Posterior cingulate gyrus (tissue), 11 donors: ENCODE measurements around the gene PRKN.

Source experiments
- DNase-seq, 10 donors: peaks; one replicate each; pipeline versions ENCODE4 v3.0.0 to v3.0.0-alpha.2; 2020 to 2021; ENCODE audit warnings: mixed read lengths in 3 of 10
- intact Hi-C: fragments of 100-400 bp; cut with DNase I; formaldehyde crosslinking; loops from one replicate; pipeline ENCODE4 v1.15.1; 2023

PRKN gene

DNA sequence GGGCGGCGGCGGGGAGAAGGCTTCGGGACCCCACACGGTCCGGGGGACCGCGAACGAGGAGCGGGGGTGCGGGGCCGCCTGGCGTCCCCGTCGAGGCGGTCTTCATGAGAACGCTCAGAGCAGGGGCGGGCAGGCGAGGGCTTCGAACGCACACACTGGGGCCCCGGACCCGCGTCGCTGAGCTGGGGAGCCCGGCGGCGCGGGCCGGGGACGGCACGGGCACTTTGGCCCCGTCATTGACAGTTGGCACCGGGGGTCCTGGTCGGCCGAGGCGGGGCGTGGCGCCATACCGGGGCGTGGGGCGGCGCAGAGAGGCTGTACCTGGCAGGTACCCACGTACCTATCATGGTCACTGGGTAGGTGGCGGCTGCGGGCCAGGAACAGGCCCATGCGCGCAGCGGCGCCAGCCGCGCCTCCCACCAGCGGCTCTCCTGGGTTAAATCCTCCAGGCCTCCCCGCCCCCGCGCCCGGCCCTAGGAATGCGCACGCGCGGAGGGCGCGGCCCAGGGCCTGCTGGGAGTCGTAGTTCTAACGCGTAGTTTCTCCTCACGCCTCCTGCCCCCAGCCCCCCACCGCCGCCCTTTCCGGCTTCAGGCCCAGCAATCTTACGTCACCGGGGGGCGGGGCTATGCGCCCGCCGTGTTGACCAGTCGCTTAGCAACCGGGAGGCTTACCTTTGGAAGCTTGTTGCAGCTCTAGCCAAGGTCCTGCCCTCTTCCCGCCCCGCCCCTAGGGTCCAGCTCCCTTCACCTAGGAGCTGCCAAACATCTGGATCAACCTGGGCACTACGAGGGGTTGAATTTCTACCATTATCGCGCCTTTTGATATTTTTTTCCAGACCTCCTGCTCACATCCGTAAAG is at the start of gene PRKN, which contains the start of gene PACRG:
TSS of gene PRKN (minus strand) at position 445 of the 861 bp plus-strand sequence.
TSS of gene PACRG (plus strand) at position 653 of the 861 bp plus-strand sequence.
- intact Hi-C loops, result loop anchor here (10.0 kb wide), 1 partner anchor 687 kb away; the partner anchor contains the start of gene QKI
- DNase-seq, result peak; percentile 97 to 100 (median 99)

DNA sequence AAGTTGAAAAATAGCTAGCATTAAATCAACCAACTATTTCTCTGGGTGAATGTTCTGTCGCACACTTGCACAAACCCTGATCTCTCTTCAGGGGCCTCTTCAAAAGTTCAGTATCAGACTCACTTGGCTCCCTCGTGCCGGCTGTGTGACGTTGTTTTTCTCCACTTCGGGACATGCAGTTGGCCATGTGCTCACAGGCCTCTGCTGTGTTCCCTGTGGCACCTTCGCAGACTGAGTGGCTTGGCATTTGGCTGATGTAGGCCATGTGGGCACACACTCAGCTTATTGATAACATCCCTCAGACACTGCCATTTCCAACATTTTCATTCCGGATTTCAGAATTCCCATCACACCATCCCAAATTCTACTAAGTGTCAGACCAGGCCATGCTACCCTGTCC is 49.5 kb upstream of the PRKN start:
- intact Hi-C loops, result no loop called here
- DNase-seq, result no peak

DNA sequence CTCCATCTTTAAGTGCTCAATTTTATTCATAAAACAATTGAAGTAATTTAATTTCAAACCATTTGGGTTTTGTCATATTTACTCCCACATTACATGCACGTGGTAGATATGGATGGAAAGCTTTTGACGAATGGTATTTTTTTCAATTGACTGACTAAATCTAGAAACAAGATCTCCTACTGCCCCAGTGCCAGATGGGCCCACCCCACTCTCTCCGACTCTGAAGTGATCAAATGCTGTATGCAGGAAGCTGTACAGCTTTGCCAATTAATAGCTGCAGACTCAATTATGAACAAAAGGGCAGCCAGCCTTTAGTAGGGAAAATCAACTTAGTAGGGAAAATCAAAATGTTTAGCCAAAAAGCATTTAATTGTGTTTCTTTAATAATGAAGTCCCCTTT is 46.4 kb upstream of the PRKN start:
- no peak for DNase-seq
- intact Hi-C loops, result no loop called here

DNA sequence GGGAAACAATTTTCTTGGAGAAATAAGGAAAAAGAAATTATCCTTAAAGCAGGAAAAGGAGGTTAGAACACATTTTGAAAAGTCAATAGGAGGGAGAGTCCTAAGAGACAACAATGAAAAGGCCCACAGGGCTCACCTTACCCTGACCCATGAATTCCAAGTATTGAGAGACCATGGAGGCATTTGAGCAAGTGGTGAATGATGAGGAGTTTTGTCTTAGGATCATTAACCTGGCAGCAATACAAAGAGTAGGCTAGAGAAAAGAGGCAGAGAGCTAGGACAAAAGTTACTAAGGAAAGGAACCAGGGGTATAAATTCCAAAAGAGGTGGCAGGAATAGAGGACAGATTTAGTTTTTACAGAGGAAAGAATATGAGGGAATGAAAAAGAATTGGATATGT is 44.9 kb upstream of the PRKN start:
- DNase-seq, result no peak
- intact Hi-C loops, result no loop called here

DNA sequence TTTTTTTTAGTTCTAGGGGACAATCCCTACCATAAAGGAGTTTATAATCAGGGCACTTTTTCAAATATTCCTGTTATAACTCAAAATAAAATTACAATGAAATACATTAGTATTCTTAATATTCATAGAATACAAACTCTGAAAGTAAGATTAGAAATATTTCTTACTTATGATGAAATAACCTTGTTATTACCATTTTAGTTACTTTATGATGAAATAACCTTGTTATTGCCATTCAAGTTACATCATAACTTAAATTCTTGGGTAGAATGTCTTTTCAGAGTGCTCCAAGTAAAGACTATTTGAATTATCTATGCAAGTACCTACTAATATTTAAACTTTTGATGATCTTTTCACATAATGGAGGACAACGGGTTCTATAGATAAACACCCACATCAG is 43.4 kb upstream of the PRKN start:
- intact Hi-C loops, result no loop called here
- DNase-seq, result no peak

DNA sequence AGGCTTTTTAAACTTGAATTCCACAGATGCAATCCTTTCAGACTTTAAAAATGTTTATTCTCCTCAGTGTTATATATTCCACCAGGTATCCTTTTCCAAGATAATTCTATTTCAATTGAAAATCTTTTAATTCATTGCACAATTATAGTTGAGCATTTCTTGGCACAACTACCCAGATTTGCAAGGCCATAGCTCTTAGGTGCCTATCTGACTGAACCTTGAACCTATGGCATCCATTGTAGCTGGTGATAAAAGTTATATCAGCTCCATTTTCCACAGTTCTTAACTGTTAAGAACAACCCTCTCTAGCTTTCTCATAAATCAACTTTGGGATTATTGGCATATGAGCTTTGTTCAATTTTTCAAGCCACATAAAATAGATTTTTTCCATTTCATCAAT is 42.6 kb upstream of the PRKN start:
- no peak for DNase-seq
- intact Hi-C loops, result no loop called here

DNA sequence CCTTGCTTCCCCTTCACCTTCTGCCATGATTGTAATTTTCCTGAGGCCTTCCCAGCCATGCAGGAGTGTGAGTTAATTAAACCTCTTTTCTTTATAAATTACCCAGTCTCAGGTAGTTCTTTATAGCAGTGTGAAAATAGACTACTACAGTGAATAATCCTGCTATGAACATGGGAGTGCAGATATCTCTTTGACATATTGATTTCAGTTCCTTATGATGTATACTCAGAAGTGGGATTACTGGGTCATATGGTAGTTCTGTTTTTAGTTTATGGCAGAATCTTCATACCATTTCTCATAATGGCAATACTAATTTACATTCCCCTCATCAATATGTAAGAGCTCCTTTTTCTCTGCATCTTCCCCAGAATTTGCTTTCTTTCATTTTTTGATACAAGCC is 26.2 kb upstream of the PRKN start:
- no peak for DNase-seq
- intact Hi-C loops, result no loop called here

DNA sequence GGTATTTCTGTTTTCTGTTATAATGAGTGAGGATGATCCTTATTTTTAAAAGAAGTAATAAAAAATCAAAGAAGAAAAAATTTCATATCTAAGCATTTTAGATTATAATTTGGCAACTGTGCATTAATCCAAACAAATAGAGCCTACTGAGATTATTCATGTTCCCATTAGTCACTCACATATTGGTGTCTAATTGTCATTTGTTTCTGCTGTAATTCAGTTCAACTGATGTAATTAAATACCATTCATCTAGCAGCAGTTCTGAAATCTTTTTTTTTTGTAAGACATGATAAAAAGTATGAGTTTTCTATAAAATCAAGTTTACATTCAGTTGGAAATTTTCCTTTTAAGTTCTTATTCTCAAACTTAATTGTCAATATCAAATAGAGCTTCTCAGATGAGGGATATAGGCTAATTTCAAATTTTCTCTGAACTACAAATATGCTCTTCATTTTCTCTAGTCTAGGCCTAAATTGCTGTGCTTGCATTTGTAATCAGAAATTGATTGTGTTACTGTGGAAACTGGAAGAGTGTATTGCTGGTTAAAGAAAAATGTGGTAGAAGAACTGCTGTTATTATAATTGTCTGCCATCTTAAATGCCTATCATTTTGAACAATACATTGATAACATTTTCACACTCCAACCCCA is 23.8 kb upstream of the PRKN start:
- DNase-seq, result no peak
- intact Hi-C loops, result no loop called here

DNA sequence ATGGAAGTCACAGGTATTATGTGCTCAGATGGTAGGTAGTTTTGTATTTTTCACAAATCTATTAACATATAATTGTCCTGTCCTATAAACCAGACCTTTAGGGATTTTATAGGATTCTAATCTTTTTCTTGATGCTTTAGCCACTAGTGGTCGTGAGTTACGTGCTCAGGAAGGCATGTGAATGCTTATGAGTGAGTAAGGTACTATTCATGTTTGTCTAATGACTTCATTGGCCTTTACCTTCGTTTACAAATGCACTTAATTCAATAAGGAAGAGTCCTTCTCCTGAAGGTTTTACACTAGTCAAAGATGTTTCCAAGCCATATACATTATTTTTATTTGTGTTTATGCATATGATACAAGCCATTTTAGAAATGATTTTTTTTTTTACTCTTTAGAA is 23.2 kb upstream of the PRKN start:
- DNase-seq, result no peak
- intact Hi-C loops, result no loop called here

DNA sequence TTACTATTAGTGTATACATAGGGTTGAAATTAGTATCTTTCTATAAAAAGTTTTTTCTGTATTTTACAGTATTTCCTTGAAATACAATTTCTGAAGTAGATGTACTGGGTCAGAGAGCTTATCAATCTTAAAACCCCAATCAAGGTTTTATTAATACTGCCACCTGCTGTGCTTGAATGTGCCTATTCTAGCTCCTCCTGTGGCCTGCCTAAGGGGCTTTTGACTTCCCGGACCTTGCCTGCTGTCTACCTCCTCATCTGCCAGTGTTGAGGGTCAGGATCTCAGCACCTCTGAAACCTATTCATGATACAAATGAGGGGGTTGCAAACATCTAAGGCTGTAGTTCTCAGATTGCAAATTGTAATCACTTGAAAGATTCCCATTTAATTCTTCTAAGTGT is 9.4 kb upstream of the PRKN start:
- intact Hi-C loops, result no loop called here
- no peak for DNase-seq

DNA sequence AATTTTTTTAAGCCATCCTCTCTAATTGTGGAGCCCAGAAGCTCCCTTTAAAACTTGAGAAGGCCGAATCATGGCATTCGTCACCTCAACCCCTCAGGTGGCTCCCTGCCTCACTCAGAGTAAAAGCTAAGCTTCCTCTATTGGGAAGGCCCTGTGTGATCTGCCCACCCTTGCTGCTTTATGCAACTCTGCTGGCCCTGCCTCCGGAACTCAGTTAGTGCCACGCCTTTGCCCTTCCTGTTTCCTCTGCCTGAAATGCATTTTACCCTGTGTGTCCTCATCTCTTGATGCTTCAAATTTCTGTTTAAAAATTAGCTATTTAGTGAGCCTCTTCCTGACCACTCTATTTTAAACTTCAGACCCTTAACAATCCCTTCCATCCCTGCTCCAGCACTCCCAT is 5.9 kb upstream of the PRKN start:
- no peak for DNase-seq
- intact Hi-C loops, result no loop called here

DNA sequence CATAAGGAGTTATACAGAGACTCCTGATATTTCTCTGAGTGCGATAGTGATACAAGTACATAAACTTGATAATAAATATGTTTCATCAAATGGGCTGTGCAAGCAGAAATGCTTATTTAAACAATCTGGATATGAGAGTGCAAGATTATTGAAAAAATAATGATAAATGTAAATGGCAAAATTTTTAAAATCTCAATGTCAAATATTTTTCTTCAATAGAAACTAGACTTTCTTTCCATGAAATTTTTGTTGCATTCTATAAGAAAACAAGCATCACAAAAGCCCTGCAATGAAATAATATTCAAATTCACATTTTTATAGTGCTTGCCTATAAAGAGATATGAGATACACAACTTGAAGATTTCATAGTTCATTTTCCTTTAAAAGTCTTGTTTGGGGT is 2.9 kb upstream of the PRKN start:
- intact Hi-C loops, result no loop called here

DNA sequence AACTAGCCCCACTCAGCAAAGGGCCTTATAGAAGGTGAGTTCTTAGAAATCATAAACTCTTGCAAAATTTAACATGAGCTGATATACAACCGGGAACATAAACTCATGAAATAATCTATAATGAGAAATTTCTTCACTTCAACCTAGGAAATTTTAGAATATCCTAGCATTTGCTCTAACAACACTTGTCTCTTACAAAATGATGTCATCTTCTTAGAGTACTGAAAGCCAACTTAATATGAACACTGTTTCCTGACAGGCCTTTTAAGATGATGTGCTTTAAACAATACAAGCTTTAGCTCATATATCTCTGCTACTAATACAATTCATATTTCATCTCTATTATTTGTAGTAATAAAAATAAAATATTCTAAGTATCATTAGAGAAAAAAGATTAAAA is 1.1 kb upstream of the PRKN start:
- no peak for DNase-seq
- intact Hi-C loops, result loop anchor here (10.0 kb wide), 1 partner anchor 686 kb away; the partner anchor contains the start of gene QKI

More for the DNA sequence above, 2.9 kb upstream of the PRKN start:
- no peak for DNase-seq

DNA sequence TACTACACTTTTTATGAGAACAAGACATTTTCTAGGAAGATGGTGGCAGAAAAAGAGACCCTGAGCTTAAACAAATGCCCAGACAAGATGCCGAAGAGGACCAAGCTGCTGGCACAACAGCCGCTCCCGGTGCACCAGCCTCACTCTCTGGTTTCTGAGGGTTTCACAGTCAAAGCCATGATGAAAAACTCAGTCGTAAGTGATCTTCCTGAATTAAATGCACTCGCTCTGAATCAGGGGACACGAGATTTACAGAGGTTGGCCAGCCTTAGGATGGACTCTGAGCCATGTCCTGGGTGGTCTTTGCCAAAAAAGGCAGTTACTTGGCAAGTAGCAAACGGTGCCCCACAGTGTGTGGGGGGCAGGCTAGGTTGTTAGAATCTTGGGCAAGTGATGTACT is 631 bp upstream of the PRKN start:
- DNase-seq, result peak in 4 of 10 donors; percentile 20 to 84 (median 54)
- intact Hi-C loops, result loop anchor here (10.0 kb wide), 1 partner anchor 687 kb away; the partner anchor contains the start of gene QKI

DNA sequence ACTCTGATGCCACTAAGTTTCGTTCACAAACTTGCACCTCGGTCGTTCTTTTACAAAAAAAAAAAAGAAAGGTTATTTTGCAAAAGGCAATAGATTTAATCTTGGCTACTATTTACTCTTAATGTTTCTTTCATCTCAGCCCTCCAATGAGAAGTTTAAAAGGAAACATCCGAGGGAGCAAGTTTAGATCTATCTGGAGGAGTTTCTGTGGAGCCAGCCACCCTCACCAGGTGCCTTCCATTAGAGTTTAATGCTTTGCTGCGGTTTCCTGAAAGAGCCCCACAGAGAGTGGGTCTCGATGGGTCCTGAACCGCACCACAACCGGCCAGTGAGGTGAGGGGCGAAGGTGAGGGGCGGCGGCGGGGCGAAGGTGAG is 632 bp downstream of the PRKN start:
- intact Hi-C loops, result loop anchor here (10.0 kb wide), 1 partner anchor 688 kb away; the partner anchor contains the start of gene QKI
- no peak for DNase-seq

DNA sequence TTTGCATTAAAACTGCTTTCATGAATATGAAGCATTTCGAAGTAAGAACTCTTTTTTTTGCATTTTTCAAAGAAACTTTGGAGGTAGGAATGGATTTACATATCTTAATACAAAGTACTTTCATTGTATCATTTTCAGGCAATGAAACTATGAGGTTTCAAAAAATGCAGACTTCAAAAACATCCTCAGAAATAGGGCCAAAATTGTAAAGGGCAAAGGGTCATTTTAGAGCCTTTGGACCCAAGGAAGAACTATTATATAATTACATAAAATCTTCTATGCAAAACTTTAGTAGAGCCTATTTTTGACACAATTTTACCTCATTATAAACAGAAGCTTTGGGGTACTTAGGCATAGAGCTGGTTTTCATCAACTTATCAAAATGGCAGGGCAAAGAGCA is 4.9 kb downstream of the PRKN start:
- no peak for DNase-seq
- intact Hi-C loops, result loop anchor here (10.0 kb wide), 1 partner anchor 692 kb away; the partner anchor contains the start of gene QKI

DNA sequence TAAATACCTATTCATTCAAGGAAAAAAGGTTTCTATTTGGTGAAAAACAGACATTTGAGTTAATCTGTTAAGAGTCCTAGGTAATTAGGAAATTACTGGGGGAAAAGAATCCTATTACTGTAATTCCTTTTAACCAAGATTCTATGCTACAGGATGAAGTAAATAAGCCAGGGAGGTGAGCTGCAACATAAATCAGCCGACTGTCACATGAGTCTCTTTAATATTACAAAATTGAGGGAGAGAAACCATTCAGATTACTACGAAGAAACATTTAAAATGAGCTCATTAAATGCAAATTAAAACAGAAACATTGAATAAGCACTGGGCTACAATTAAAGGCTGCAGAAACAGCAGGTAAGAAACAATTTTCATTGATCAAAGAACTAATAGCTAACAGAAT is 5.3 kb downstream of the PRKN start:
- DNase-seq, result no peak
- intact Hi-C loops, result loop anchor here (10.0 kb wide), 1 partner anchor 693 kb away; the partner anchor contains the start of gene QKI

DNA sequence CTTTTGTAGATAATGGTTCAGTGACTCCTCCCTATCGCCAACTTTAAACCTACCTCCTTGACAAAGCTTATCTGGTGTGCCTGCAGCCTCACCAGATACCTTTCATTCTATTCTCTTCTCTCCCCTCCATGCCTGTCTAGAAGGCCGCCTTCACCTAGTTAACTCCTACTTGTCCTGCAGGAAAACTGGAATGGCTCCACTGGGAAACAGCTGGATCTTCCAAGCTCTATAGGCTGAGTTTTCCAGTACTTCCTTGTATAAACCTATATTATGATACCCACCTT is 6.2 kb downstream of the PRKN start:
- DNase-seq, result no peak
- intact Hi-C loops, result loop anchor here (10.0 kb wide), 1 partner anchor 693 kb away; the partner anchor contains the start of gene QKI

DNA sequence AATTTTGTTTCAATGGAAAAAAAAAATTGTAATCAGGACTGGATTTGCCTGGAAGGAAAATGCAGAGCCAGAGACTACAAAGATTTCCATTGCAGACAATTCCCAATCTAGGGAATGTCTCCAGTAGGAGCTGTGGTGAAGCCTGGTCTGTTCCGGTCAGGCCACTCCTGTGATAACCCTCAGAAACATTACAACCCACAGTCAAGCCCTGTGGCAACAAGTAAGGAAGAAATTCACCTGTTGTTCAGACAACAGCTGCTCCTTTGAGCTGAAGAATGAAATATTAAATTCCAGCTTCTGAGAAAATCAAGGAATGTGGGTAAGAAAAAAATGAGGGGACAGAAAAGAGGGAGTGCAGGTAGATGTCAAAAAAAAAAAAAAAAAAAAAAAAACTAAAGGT is 8.0 kb downstream of the PRKN start:
- no peak for DNase-seq
- intact Hi-C loops, result no loop called here

DNA sequence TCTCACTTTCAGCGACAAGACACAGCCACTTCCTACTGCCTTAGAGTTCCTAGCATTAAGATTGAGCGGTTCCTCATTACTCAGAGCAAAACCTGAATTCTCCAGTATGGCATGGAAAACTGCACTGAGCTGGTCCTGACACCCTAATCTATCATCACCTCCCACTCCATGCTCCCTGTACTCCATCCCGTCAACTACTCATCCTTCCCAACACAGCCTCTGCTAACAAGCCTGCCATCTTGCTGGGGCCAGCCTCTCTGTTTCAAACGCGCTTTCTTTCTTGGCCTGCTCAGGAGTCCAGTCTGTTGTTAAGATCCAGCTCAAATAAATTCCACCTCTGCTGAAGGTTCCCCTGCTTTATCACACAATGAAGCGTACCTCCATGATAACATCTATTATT is 12.0 kb downstream of the PRKN start:
- intact Hi-C loops, result no loop called here
- DNase-seq, result no peak

DNA sequence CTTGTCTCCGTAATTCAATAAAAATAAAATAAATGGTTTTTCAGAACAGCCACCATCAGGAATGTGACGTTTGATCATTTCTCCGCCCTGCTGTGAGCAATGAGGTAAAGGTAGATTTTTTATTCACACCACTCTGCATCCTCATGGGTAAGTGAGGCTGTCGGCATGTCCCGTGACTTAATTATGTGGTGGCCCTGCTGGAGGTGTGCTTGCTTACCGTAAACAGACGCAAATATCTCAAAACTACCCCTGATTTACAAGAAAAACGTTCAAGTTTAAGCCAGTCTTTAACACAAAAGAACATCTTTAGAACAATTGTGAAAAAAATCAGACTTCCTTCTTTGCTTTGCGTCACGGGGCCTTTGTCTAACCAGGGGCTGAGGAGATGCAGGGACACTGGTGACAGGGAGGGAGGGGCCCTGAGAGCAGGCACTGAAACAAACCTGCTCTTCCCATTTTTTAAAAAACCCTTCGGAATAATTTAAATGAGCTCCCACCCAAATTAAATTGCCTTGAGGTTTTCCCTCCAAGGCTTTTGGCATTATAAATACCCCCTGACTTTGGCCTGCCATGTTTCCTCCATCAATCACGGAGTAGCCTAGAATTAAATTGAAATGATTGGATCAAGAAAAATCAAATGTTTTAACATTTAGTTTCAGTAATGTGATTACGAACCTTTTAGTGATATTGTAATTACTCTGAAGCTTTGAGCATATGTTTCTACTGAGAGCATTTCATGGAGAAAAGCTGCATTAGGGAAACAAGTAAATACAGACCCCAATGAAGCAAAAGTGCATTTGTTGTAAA is 13.4 kb downstream of the PRKN start:
- no peak for DNase-seq
- intact Hi-C loops, result no loop called here
